GM12872 (cell line): ENCODE data around the gene CREB3L2.

Experiments used
- TF ChIP-seq, protein P1 (sequence below): IDR thresholded peaks from 3 replicates; pipeline ENCODE4 v1.5.1; 2011; ENCODE audit warnings: low read depth, mild to moderate bottlenecking, low read length, moderate library complexity; ENCODE audit not compliant: insufficient read depth

The CREB3L2 gene

DNA sequence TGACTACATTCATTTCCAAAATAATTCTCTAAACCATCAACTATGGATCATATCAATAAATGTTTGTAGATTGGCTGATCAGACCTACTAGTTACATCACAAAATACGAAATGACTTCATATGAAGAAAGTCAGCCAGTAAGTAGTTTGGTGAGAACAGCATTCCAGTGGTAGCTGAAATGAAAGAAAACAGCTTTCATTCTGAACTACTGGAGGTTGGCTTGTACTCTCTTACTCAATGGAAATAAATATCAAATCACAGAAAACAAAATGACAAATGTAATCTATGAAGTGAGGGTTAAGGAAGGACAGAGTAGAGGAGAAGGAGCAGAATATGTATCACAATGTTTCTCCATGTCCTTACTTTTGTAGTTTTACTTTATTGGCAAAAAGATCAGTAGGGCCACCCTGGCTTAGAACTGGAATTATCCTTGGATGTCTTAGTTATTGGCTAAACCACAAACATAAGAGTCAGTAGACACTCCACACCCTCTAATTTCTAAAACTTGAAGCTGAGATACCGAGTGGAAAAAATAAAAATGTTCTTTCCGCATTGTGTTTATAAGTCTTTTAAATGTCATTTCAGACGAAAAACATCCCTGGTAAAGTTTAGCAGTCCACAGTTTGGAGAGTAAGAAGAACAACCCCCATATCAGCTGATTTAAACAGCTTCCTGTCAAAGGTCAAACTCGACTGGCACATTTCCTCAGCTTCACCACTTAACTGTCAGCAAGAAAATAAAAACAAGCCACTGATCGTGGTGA is 81.1 kb downstream of the CREB3L2 start:
- TF ChIP-seq, protein P1, sequence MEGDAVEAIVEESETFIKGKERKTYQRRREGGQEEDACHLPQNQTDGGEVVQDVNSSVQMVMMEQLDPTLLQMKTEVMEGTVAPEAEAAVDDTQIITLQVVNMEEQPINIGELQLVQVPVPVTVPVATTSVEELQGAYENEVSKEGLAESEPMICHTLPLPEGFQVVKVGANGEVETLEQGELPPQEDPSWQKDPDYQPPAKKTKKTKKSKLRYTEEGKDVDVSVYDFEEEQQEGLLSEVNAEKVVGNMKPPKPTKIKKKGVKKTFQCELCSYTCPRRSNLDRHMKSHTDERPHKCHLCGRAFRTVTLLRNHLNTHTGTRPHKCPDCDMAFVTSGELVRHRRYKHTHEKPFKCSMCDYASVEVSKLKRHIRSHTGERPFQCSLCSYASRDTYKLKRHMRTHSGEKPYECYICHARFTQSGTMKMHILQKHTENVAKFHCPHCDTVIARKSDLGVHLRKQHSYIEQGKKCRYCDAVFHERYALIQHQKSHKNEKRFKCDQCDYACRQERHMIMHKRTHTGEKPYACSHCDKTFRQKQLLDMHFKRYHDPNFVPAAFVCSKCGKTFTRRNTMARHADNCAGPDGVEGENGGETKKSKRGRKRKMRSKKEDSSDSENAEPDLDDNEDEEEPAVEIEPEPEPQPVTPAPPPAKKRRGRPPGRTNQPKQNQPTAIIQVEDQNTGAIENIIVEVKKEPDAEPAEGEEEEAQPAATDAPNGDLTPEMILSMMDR, result no peak

DNA sequence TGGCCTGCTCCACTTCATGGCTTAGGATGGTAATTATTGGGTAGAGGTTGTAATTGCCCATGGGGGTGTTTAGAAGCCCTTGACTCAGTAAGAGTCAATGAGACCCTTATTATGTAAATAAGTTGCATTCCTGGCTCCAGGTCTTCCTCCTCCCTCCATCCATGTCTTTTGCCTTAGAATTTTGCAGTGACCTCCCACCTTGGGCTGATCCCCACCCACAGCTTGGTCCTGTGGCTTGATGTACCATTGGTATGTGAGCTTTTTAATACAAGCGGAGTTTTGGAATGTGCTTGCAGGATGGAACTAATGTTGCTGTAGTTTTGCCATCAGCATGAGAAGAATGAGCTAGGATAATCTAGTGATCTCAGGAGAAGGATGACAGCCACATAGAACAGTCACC is 81.9 kb downstream of the CREB3L2 start:
- TF ChIP-seq, protein P1, result no peak

DNA sequence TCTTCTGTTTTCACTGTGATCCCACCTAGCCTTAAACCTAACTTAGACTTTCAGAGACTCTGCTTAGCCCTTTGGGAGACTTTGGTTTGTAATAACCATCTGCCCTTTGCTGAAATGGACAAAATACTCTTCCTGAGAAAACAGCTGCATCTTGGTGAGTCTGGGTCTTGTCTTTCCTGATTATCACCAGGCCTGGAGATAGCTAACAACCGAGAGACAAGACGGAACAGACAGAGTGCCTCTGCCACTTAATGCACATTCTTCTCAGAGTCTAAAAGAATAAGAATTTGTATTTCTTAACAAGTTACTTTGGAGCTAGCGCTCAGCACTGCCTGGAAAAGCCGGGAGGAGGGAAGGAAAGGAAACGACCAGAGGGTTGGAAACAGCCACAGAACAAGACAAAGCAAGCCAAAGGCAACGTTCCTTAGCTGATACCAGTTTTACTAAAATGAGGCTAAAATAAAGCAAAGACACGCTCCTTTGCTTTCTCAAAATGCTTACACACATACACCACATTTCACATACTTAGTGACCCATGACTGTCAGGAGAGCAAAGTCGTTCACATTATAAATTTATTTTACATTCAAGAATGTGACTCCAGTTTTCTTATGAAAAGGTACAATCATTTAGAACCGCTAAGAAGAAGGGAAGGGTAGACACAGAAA is 84.8 kb downstream of the CREB3L2 start:
- TF ChIP-seq, protein P1, result no peak

DNA sequence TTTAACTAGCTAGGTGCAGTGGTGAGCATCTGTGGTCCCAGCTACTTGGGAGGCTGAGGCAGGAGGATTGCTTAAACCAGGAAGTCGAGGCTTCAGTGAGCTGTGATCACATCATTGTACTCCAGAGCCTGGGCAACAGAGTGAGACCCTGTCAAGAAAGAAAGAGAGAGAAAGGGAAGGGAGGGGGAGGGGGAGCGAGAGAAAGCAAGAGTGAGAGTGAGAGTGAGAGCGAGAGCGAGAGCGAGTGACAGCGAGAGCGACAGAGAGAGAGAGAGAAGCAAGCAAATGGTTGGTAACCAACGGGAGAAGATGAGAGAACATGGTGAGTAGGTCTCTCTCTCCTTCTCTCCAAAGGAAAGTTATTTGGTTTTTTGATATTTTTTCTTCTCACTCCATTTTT is 85.3 kb downstream of the CREB3L2 start:
- TF ChIP-seq, protein P1, result no peak

DNA sequence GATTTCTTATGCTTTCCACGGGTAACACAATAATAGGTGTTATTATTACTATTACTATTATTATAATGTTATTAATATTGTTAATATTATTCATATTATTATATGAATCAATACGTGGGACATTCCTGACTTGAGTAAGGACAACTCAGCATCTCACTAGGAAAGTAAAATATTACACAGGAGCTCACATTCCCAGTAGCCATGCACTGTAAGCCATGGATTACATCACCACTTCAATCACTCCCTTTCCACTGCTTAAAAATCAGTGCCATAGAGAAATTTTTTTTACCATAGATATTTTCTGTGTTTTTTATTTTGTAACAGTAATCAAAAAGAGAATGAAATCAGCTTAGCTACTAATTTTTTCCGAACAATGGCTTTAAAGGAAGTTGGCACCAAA is 86.6 kb downstream of the CREB3L2 start:
- TF ChIP-seq, protein P1, result no peak

DNA sequence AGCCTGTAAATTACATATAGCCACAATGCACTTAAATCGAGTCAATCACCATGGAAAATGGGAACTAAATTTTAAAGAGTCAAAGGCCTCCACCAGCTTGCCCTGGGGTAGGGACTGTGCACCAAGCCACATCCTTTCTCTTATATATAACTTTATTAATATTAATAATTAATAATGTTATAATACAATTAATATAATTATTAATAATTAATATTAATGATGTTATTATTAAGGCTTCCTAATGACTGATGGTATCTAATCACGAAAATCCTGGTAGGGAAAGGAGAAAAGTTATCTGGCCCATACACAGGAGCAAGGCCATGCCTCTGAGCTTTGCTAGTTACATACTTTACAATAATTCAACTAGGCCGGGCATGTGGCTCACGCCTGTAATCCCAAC is 87.9 kb downstream of the CREB3L2 start:
- TF ChIP-seq, protein P1, result no peak

DNA sequence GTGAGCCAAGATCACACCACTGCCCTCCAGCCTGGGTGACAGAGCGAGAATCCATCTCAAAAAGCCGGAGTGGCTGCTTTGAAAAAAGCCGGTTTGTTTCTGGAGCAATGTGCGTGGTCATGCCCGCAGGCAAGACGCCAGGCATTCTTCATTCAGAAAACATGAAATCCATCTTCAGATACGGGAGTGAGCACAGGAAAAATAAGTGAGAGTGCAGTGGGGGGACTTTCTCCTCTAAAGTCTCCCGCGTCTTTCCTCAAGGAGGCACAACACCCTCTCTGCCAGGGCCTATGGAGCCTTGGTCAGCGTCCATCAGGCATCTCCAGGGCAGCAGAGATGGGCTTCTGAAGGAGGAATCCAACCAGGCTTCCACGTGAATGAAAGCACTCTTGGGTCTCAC is 92.8 kb downstream of the CREB3L2 start:
- TF ChIP-seq, protein P1, result no peak
